Measurements from ENCODE around the gene COL4A2.
"Not testable (repeated sequence)": the region's sequence is repeated elsewhere in the genome, so short reads cannot be mapped to it uniquely, and the experiment has no call there.

Gene COL4A2

DNA sequence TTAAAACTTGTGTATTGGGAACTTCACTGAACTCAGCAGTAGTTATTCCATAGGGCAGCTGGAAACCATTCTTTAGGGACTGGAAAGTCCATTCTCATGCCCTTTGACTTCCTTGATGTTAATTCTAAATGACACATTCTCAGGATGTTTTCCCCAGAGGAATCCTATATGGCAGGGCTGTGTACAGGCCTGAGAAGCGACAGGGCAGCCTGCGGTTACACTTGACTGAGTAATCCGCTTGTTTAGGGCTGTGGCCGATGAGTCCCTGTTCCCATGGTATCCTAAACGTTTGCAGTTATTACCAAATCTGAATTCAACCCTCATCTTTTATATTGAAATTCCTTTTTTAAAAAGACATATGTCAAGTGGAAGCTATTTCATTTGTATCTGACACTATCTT, 83.5 kb downstream of the COL4A2 start:
- Histone ChIP-seq H3K9ac (ENCODE audit: low read depth, low read length) (no peak overlapping the region), H3K4me1 (ENCODE audit: insufficient read depth, low read length) (peaks cover 17% of the 10 kb centered on the region), H3K9me3 (ENCODE audit: control insufficient read depth, insufficient read depth, low read length) (peaks cover 3% of the 10 kb centered on the region; the same call in 1 of the 2 replicates), H3K36me3 (ENCODE audit: insufficient read depth, low read length) (no peaks in the 10 kb centered on the region)

DNA sequence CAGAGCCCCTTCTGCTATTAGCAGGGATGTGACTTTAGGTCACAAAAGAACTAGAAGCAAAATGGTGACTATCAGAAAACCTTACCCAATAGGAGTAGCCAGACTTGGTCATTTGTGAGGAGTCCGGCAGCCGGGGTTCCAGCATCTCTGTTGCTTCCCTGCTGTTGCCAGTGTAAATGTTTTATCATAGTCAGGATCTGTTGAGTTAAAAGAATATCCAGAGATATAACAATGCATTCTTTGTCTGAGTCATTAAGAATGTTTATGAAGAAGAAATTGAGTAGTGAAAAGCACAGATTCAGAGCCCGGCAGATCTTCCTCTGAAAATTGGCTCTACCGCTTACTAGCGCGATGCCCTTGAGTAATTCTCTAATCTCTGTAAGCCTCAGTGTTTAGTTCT, 84.2 kb downstream of the COL4A2 start:
- Histone ChIP-seq H3K36me3 (ENCODE audit: insufficient read depth, low read length) (no peaks in the 10 kb centered on the region), H3K9me3 (ENCODE audit: control insufficient read depth, insufficient read depth, low read length) (peaks cover 3% of the 10 kb centered on the region; the same call in 1 of the 2 replicates), H3K4me1 (ENCODE audit: insufficient read depth, low read length) (peaks cover 17% of the 10 kb centered on the region), H3K9ac (ENCODE audit: low read depth, low read length) (no peak overlapping the region)

GRCh38 chr13:110392510-110393240, 85.6 kb downstream of the COL4A2 start:
- Histone ChIP-seq H3K9ac (ENCODE audit: low read depth, low read length) (no peak overlapping the region), H3K9me3 (ENCODE audit: control insufficient read depth, insufficient read depth, low read length) (peaks cover 3% of the 10 kb centered on the region; the same call in 1 of the 2 replicates), H3K4me1 (ENCODE audit: insufficient read depth, low read length) (peaks cover 16% of the 10 kb centered on the region), H3K36me3 (ENCODE audit: insufficient read depth, low read length) (no peaks in the 10 kb centered on the region)

- H3K9ac ChIP-seq (ENCODE audit: low read depth, low read length) = no peak overlapping the region
- H3K36me3 ChIP-seq (ENCODE audit: insufficient read depth, low read length) = no peaks in the 10 kb centered on the region
- H3K4me1 ChIP-seq (ENCODE audit: insufficient read depth, low read length) = peaks cover 9% of the 10 kb centered on the region; the same call in 1 of the 2 replicates
- peaks cover 3% of the 10 kb centered on the region; the same call in 1 of the 2 replicates for H3K9me3 ChIP-seq (ENCODE audit: control insufficient read depth, insufficient read depth, low read length)
Observed at GRCh38 chr13:110393761-110394160, 86.7 kb downstream of the COL4A2 start.

- peaks cover 3% of the 10 kb centered on the region; the same call in 1 of the 2 replicates for H3K9me3 ChIP-seq (ENCODE audit: control insufficient read depth, insufficient read depth, low read length)
- no peaks in the 10 kb centered on the region for H3K36me3 ChIP-seq (ENCODE audit: insufficient read depth, low read length)
- no peak overlapping the region for H3K9ac ChIP-seq (ENCODE audit: low read depth, low read length)
- H3K4me1 ChIP-seq (ENCODE audit: insufficient read depth, low read length) = peaks cover 9% of the 10 kb centered on the region; the same call in 1 of the 2 replicates
Observed at GRCh38 chr13:110394371-110394841, 87.3 kb downstream of the COL4A2 start.

DNA sequence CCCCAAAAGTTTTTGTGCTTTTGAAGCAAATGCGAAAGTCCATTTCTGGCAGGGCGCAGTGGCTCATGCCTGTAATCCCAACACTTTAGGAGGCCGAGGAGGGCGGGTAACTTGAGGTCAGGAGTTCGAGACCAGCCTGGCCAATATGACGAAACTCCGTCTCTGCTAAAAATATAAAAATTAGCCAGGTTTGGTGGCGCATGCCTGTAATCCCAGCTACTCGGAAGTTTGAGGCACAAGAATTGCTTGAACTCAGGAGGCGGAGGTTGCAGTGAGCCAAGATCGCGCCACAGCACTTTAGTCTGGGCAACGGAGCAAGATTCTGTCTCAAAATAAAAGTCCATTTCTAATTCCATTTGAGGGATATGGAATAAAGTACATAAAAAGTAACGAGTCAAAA, 88.5 kb downstream of the COL4A2 start:
- not testable (repeated sequence) for H3K36me3 ChIP-seq (ENCODE audit: insufficient read depth, low read length); H3K9ac ChIP-seq (ENCODE audit: low read depth, low read length); H3K9me3 ChIP-seq (ENCODE audit: control insufficient read depth, insufficient read depth, low read length); H3K4me1 ChIP-seq (ENCODE audit: insufficient read depth, low read length)

DNA sequence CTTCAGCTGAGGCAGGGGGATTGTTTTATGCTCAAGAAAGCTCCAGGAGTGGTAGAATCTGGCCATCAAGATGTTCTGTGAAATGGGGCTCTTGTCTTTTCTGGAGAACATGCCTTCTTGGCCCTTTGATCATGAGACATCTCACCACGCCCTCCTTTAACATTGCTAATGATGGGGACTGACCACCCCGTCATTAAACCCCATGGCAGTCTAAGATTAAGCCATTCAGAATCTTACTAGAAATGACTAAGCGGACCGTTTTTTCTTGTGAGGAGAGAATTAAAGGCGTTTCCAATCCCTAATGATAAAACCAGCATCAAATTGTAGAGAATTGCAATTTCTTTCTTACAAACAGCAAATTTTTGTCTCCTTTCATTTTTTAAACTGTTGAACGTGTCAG, 89.4 kb downstream of the COL4A2 start:
- H3K9me3 ChIP-seq (ENCODE audit: control insufficient read depth, insufficient read depth, low read length) = no peaks in the 10 kb centered on the region
- no peaks in the 10 kb centered on the region for H3K36me3 ChIP-seq (ENCODE audit: insufficient read depth, low read length)
- H3K9ac ChIP-seq (ENCODE audit: low read depth, low read length) = no peak overlapping the region
- H3K4me1 ChIP-seq (ENCODE audit: insufficient read depth, low read length) = peaks cover 9% of the 10 kb centered on the region; the same call in 1 of the 2 replicates

DNA sequence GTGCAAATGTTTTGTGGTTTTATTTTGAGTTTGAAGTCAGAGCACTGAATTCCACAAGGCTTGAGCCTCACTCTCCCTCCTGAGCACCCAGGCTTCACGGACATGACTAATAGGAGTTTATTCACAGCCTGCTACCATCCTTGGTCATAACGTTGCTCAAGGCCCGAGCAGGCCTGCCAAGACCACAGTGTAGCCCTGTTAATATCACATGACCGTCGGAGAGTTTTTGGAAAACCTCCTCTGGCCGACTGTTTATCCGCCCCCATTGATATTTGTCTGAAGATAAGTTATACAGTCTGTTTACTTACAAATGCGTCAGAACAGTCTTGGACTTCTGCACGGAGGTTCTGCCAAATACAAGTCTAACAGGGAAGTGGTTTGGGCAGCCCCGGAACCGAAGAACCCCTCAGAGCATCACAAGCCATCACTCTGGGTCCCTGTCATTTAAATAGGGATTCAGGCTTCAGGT, 89.9 kb downstream of the COL4A2 start:
- Histone ChIP-seq H3K9me3 (ENCODE audit: control insufficient read depth, insufficient read depth, low read length) (no peaks in the 10 kb centered on the region), H3K9ac (ENCODE audit: low read depth, low read length) (no peak overlapping the region), H3K4me1 (ENCODE audit: insufficient read depth, low read length) (peaks cover 9% of the 10 kb centered on the region; the same call in 1 of the 2 replicates), H3K36me3 (ENCODE audit: insufficient read depth, low read length) (no peaks in the 10 kb centered on the region)

DNA sequence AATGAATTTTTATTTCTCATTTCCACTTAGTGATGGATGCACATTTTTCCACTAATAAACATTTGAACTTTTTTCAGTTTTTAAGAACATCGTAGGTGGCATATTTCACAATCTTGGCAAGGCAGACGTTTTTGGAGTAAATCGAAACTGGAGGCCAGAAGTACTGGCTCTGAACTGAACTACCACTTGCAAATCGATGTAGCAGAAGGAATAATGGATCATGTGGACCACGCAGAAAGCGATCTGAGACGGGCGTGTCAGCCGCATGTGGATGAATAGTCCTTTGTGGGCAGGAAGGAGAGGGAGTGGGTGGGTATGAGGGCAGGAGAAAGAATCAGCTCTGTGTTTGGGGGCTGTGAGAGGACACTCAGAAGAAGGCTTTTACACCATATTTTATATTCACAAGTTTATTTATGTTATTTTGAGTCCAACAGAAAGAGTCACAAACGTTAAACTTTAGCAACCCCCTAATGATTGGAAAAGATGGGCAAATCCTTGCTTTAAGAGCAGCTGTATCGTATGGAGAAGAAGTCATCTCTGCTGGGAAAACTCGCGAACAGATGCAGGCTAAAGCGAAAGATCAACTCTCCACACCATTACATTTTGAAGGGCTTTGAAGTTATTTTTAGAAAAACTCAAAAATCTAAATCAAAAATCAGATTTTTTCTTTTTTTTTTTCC, 90.5 kb downstream of the COL4A2 start:
- H3K36me3 ChIP-seq (ENCODE audit: insufficient read depth, low read length) = no peaks in the 10 kb centered on the region
- H3K9me3 ChIP-seq (ENCODE audit: control insufficient read depth, insufficient read depth, low read length) = no peaks in the 10 kb centered on the region
- peaks cover 4% of the 10 kb centered on the region; the same call in 1 of the 2 replicates for H3K4me1 ChIP-seq (ENCODE audit: insufficient read depth, low read length)
- no peak overlapping the region for H3K9ac ChIP-seq (ENCODE audit: low read depth, low read length)

DNA sequence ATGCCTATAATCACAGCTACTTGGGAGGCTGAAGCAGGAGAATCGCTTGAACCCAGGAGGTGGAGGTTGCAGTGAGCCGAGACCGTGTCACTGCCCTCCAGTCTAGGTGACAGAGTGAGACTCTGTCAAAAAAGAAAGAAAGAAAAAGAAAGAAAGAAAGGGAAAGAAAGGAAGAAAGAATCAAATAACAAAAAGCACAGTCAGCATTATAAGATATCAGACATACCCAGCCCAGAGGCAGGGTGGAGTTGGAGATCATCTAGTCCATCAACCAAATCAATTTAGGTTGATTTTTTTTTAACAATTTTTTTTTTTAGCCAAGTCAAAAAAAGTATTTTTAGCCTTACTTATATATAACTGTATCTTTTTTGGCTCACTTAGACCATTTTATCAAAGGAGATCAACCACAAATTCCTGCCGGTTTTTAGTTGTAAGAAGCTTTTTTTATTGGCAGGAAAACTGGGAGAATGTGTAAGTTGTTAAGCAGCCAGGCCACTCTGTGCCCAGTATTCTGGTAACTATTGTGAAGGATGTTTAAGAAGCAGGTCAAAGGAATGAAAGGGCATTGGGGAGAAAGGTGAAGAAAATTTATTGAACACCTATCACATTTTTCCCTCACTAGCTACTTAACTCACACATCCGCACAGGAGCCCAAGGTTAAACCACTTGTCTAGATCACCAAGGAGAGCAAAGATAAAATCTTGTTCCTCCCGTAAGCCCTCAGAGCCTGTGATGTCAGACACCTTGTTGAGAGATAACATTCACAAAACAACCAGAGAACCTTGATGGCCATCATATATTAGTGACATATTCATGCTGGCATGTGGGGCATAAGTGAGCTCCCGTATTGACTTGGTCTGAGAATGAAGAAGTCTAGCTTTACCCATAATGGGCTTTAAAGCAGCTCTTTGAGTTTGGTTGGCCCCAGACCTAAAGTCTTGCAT, 91.8 kb downstream of the COL4A2 start:
- Histone ChIP-seq H3K4me1 (ENCODE audit: insufficient read depth, low read length) (no peaks in the 10 kb centered on the region), H3K36me3 (ENCODE audit: insufficient read depth, low read length) (no peaks in the 10 kb centered on the region), H3K9me3 (ENCODE audit: control insufficient read depth, insufficient read depth, low read length) (no peaks in the 10 kb centered on the region), H3K9ac (ENCODE audit: low read depth, low read length) (no peak overlapping the region)

DNA sequence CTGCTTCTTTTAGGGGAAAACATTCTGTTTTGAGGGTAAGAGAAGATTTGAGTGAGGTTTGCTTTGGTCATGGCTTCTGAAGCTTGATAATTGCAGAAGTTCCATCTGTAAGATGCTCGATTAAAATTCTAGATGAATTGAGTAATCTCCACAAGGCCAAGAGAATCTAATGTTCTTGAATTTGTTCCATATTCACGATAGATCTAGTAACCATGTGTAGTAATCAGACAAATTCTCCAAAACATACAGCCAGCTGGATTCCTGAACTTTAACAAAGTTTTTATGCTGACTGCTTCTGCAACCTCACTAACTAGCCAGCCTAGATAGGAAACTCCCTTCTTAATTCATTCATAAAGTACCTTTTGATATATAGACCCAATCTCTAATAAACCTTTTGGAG, 92.7 kb downstream of the COL4A2 start:
- H3K36me3 ChIP-seq (ENCODE audit: insufficient read depth, low read length) = no peaks in the 10 kb centered on the region
- no peaks in the 10 kb centered on the region for H3K9me3 ChIP-seq (ENCODE audit: control insufficient read depth, insufficient read depth, low read length)
- H3K4me1 ChIP-seq (ENCODE audit: insufficient read depth, low read length) = no peaks in the 10 kb centered on the region
- no peak overlapping the region for H3K9ac ChIP-seq (ENCODE audit: low read depth, low read length)

- Histone ChIP-seq H3K4me1 (ENCODE audit: insufficient read depth, low read length) (peaks cover 5% of the 10 kb centered on the region; the same call in 1 of the 2 replicates), H3K36me3 (ENCODE audit: insufficient read depth, low read length) (no peaks in the 10 kb centered on the region), H3K9ac (ENCODE audit: low read depth, low read length) (no peak overlapping the region), H3K9me3 (ENCODE audit: control insufficient read depth, insufficient read depth, low read length) (no peaks in the 10 kb centered on the region)
Observed at GRCh38 chr13:110400786-110401533, 93.9 kb downstream of the COL4A2 start.

GRCh38 chr13:110402299-110403069, 95.4 kb downstream of the COL4A2 start:
- no peaks in the 10 kb centered on the region for H3K36me3 ChIP-seq (ENCODE audit: insufficient read depth, low read length)
- H3K4me1 ChIP-seq (ENCODE audit: insufficient read depth, low read length) = peaks cover 15% of the 10 kb centered on the region; the same call in 1 of the 2 replicates
- H3K9ac ChIP-seq (ENCODE audit: low read depth, low read length) = no peak overlapping the region
- H3K9me3 ChIP-seq (ENCODE audit: control insufficient read depth, insufficient read depth, low read length) = no peaks in the 10 kb centered on the region
